GM12878 (cell line): ENCODE results near the gene UBASH3A. TPM values are rescaled to one million over a fixed set of nuclear protein-coding genes. Genes with fewer than 3 reads are reported as not detected.

Experiments used
- CEBPZ ChIP-seq: fragments of 150-350 bp; IDR thresholded peaks from 2 replicates; pipeline ENCODE4 v1.6.1; 2016; ENCODE audit warnings: low read depth, low read length
- CHD4 ChIP-seq: fragments of 200-600 bp; sonication (generic); IDR thresholded peaks from 2 replicates; pipeline ENCODE4 v1.6.1; 2016; ENCODE audit warnings: mild to moderate bottlenecking
- CTCF ChIP-seq, 3 experiments: IDR thresholded peaks in 2 of 3; conservative IDR thresholded peaks in 1 of 3; 2 replicates each; pipeline ENCODE4 v1.5.1; 2011; ENCODE audit warnings: low read depth in 3 of 3, low read length in 3 of 3, mild to moderate bottlenecking in 3 of 3, control low read depth in 2 of 3, moderate library complexity in 2 of 3, inconsistent platforms in 1 of 3, mixed read lengths in 1 of 3; ENCODE audit not compliant: control insufficient read depth in 2 of 3, insufficient read depth in 1 of 3; ENCODE audit errors: extremely low read depth in 1 of 3
- HDGF ChIP-seq: fragments of 450-650 bp; IDR thresholded peaks from 2 replicates; pipeline ENCODE4 v1.6.1; 2016; ENCODE audit warnings: antibody characterized with exemption
- IRF4 ChIP-seq: IDR thresholded peaks from 2 replicates; pipeline ENCODE4 v1.6.1; 2011; ENCODE audit warnings: low read depth, low read length
- JUND ChIP-seq: IDR thresholded peaks from 2 replicates; pipeline ENCODE4 v1.6.1; 2012; ENCODE audit warnings: low read depth, mild to moderate bottlenecking, low read length, improper control_type of control experiment, moderate library complexity
- LARP7 ChIP-seq: fragments of 450-650 bp; IDR thresholded peaks from 2 replicates; pipeline ENCODE4 v1.6.1; 2017; ENCODE audit warnings: mild to moderate bottlenecking
- MEF2A ChIP-seq: IDR thresholded peaks from 2 replicates; pipeline ENCODE4 v1.6.1; 2011; ENCODE audit warnings: low read depth, mild to moderate bottlenecking, low read length, moderate library complexity; ENCODE audit not compliant: insufficient read depth
- MEF2B ChIP-seq: fragments of 450-650 bp; IDR thresholded peaks from 2 replicates; pipeline ENCODE4 v1.6.1; 2018; ENCODE audit warnings: mild to moderate bottlenecking, moderate library complexity; ENCODE audit not compliant: partially characterized antibody, poor library complexity, severe bottlenecking
- NKRF ChIP-seq: fragments of 450-650 bp; conservative IDR thresholded peaks from 2 replicates; pipeline ENCODE4 v1.6.1; 2017; ENCODE audit warnings: mild to moderate bottlenecking, moderate library complexity
- PAX8 ChIP-seq: fragments of 450-650 bp; IDR thresholded peaks from 2 replicates; pipeline ENCODE4 v1.6.1; 2017; ENCODE audit warnings: mild to moderate bottlenecking, moderate library complexity
- PML ChIP-seq: IDR thresholded peaks from 2 replicates; pipeline ENCODE4 v1.6.1; 2012; ENCODE audit warnings: low read length, inconsistent platforms
- RAD51 ChIP-seq: fragments of 450-650 bp; IDR thresholded peaks from 2 replicates; pipeline ENCODE4 v1.6.1; 2016; ENCODE audit warnings: moderate library complexity, mild to moderate bottlenecking, inconsistent platforms
- SPI1 ChIP-seq: IDR thresholded peaks from 2 replicates; pipeline ENCODE4 v1.6.1; 2011; ENCODE audit warnings: low read depth, mild to moderate bottlenecking, low read length, moderate library complexity, borderline replicate concordance; ENCODE audit not compliant: insufficient read depth
- SUPT20H ChIP-seq: IDR thresholded peaks from 2 replicates; pipeline ENCODE4 v1.6.1; 2011; ENCODE audit warnings: low read depth, mild to moderate bottlenecking, low read length, moderate library complexity, borderline replicate concordance; ENCODE audit not compliant: control insufficient read depth
- TCF7 ChIP-seq: IDR thresholded peaks from 2 replicates; pipeline ENCODE4 v1.6.1; 2014; ENCODE audit warnings: antibody characterized with exemption, borderline replicate concordance
- ZNF207 ChIP-seq: fragments of 450-650 bp; IDR thresholded peaks from 2 replicates; pipeline ENCODE4 v1.6.1; 2014; ENCODE audit warnings: antibody characterized with exemption, mild to moderate bottlenecking, borderline replicate concordance
- ZNF384 ChIP-seq: IDR thresholded peaks from 2 replicates; pipeline ENCODE4 v1.6.1; 2012; ENCODE audit warnings: low read depth, mild to moderate bottlenecking, low read length, improper control_type of control experiment, borderline replicate concordance
- ZNF687 ChIP-seq: fragments of 450-650 bp; IDR thresholded peaks from 2 replicates; pipeline ENCODE4 v1.6.1; 2017; ENCODE audit warnings: mild to moderate bottlenecking, moderate library complexity
- polyA plus RNA-seq, 11 experiments: library from polyadenylated mRNA; depleted of rRNA in 4 of 11; unstranded in 6 of 11; stranded (reverse) in 5 of 11; fragments of >200 nt; fragmentation: Nextera tagmentation in 4 of 11; fragmentation: Illumina TruSeq in 1 of 11; extraction: Ambion mirVana in 4 of 11; extraction: Trizol in 1 of 11; gene quantifications; 1 replicate in 1 of 11; 2 replicates in 10 of 11; pipeline versions ENCODE4 v1.2.1 to v1.2.3, GENCODE V29; 2011 to 2016; ENCODE audit warnings: inconsistent platforms in 2 of 11, missing spikeins in 2 of 11, low read depth in 1 of 11
- total RNA-seq, 4 experiments: library from RNA; depleted of rRNA in 3 of 4; stranded (reverse); fragments of >200 nt in 3 of 4; fragmentation: Illumina TruSeq in 1 of 4; extraction: Trizol in 1 of 4; gene quantifications; 2 replicates each; pipeline versions ENCODE4 v1.2.1 to v1.2.3, GENCODE V29; 2013 to 2021

Gene UBASH3A
- total and polyA plus RNA-seq, 10 of the 15 experiments (the other 5 are each of a cell fraction or from before 2014, with no cell fraction given): 0.04 to 0.39 (median 0.23) TPM; not detected in 1

- TF ChIP-seq ZNF687 (peak; percentile 74), ZNF207 (peak; percentile 47; the same call in 1 of the 2 replicates), PAX8 (no peak), IRF4 (peak; percentile 80; the same call in 1 of the 2 replicates), MEF2B (no peak), JUND (no peak), PML (peak; percentile 60; the same call in 1 of the 2 replicates), ZNF384 (no peak), SPI1 (no peak), MEF2A (no peak), SUPT20H (no peak), NKRF (no peak; the same call in 1 of the 2 replicates), HDGF (no peak), CEBPZ (no peak), LARP7 (no peak), CTCF (IDR thresholded peaks at IDR 0.05 in 2 of 3, conservative IDR thresholded peaks at IDR 0.05 in 1 of 3; ENCODE audit: control insufficient read depth in 2 of 3, extremely low read depth in 1 of 3, insufficient read depth in 1 of 3, low read depth in 3 of 3, low read length in 3 of 3) (no peak), CHD4 (no peak), RAD51 (no peak), TCF7 (no peak)
These were observed 36.6 kb downstream of the UBASH3A start (continued) for GRCh38 chr21:42440187-42440792.
